PFSK-1 (cell line): ENCODE measurements around the gene ESYT3.

Experiments used
- FOXP2 ChIP-seq: optimal IDR thresholded peaks from 2 replicates; pipeline ENCODE3; 2011; ENCODE audit warnings: borderline replicate concordance, control low read depth, inconsistent platforms; ENCODE audit not compliant: insufficient read depth; ENCODE audit errors: extremely low read length, extremely low read depth
- POLR2AphosphoS5 ChIP-seq: IDR thresholded peaks from 2 replicates; pipeline ENCODE4 v1.6.1; 2012; ENCODE audit warnings: low read depth, mild to moderate bottlenecking, control low read depth, low read length, moderate library complexity
- REST ChIP-seq, 2 experiments: IDR thresholded peaks; 2 replicates each; pipeline versions ENCODE4 v1.6.1 to v1.8.0; 2011 to 2012; ENCODE audit warnings: low read depth in 2 of 2, low read length in 2 of 2, control low read depth in 1 of 2, inconsistent platforms in 1 of 2, mild to moderate bottlenecking in 1 of 2, moderate library complexity in 1 of 2; ENCODE audit not compliant: insufficient read depth in 1 of 2
- SIN3A ChIP-seq: IDR thresholded peaks from 2 replicates; pipeline ENCODE4 v1.6.1; 2012; ENCODE audit warnings: mild to moderate bottlenecking, low read length, moderate library complexity, borderline replicate concordance; ENCODE audit not compliant: insufficient read depth
- TAF1 ChIP-seq: IDR thresholded peaks from 2 replicates; pipeline ENCODE4 v1.6.1; 2012; ENCODE audit warnings: low read length, control low read depth, borderline replicate concordance; ENCODE audit not compliant: insufficient read depth

GRCh38 chr3:138464491-138464860 lies 30.1 kb downstream of the ESYT3 start:
- TF ChIP-seq POLR2AphosphoS5 (no peak), TAF1 (no peak), REST (IDR thresholded peaks at IDR 0.05; ENCODE audit: insufficient read depth in 1 of 2, low read depth in 2 of 2, low read length in 2 of 2) (no peak), SIN3A (no peak), FOXP2 (no peak)
